Head of caudate nucleus (tissue), 42 donors: ENCODE measurements around the gene DOK5.
"Not testable (repeated sequence)": the region's sequence is repeated elsewhere in the genome, so short reads cannot be mapped to it uniquely, and the experiment has no call there.

Experiments used
- DNase-seq, 42 donors: peaks; one replicate each; pipeline versions ENCODE4 v3.0.0 to v3.0.0-alpha.2; 2020 to 2021; ENCODE audit warnings: mixed read lengths in 7 of 42
- intact Hi-C: fragments of 100-400 bp; cut with DNase I; formaldehyde crosslinking; loops from one replicate; pipeline ENCODE4 v1.15.0; 2022

The DOK5 gene

GRCh38 chr20:54468082-54468481 lies 7.3 kb upstream of the DOK5 start:
- intact Hi-C loops: no loop called here
- DNase-seq: peak in 2 of 42 donors; percentile 9 to 13

DNA sequence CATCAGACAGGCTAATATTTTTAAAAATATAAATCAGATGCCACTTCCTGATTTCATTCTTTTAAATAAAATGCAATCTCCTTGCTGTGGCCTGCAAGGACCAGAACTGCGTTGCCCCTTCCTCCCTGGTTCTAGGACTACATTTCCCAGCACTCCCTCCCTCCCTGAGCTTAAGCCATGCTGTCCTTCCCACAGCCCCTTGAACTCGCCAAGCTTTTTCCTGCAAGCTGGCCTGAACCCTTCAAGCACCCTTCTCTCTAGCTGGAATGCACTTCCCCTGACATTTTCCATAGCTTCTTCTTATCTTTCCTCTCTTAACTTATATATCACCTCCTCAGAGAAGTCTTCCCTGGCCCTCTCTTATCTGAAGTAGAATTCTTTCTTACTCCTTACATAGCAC lies 6.1 kb upstream of the DOK5 start:
- DNase-seq: no peak
- intact Hi-C loops: no loop called here

GRCh38 chr20:54469952-54470351 lies 5.4 kb upstream of the DOK5 start:
- intact Hi-C loops: no loop called here
- DNase-seq: no peak

- no peak for DNase-seq
- intact Hi-C loops: no loop called here
Measured at GRCh38 chr20:54470697-54471096, 4.7 kb upstream of the DOK5 start.

DNA sequence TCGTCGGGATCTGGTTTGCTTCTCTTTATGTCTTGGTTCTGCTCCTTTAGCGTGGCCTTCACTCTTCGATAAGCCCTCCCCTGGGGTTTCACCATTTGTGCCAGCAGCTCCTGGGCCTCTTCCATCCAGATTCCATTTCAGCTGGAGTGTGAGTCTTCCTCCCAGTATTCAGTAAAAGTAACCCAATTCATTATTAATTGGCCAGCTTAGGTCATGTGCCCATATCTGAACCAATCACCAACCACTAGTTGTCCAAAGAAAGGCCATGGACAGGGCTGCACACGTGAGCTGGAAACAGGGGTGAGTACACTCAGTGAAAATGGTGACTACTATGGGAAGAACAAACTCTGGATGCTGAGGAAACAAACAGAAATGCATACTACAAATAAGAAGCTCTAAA lies 2.8 kb upstream of the DOK5 start:
- no peak for DNase-seq
- intact Hi-C loops: no loop called here

DNA sequence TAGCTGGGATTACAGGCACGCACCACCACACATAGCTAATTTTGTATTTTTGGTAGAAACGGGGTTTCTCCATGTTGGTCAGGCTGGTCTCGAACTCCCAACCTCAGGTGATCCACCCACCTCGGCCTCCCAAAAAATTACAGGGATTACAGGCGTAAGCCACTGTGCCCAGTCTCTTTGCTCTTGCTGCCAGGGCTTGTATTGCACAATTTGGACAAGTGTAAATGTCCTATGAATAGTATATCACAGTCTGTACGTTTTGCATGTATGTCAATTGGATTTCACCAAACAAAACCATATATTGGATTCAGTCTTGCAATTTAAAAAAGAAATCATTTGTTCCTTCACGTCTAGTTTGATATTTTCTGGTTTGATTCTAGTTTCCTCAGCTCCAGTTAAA lies 2.1 kb upstream of the DOK5 start:
- no peak for DNase-seq
- intact Hi-C loops: no loop called here

GRCh38 chr20:54474046-54474445 lies 1.3 kb upstream of the DOK5 start:
- intact Hi-C loops: no loop called here
- DNase-seq: no peak

DNA sequence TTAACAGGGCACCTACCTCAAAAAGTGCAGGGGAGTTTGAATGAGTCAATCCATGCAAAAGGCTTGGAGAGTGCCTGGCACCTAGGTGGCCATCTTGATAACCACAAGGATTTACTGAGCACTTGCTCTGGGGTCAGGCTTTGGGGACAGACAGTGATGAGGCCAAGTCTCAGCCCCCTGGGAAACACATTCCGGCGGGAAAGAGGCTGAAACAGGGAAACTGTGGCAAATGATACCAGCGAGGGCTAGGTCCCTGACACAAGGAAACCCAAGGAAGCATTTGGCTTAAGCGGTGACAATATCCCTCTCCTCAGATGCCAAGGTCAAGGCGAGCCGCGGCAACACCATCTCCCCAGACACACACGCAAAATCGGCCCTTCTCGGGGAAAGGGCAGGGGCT lies 527 bp upstream of the DOK5 start:
- intact Hi-C loops: no loop called here

DNA sequence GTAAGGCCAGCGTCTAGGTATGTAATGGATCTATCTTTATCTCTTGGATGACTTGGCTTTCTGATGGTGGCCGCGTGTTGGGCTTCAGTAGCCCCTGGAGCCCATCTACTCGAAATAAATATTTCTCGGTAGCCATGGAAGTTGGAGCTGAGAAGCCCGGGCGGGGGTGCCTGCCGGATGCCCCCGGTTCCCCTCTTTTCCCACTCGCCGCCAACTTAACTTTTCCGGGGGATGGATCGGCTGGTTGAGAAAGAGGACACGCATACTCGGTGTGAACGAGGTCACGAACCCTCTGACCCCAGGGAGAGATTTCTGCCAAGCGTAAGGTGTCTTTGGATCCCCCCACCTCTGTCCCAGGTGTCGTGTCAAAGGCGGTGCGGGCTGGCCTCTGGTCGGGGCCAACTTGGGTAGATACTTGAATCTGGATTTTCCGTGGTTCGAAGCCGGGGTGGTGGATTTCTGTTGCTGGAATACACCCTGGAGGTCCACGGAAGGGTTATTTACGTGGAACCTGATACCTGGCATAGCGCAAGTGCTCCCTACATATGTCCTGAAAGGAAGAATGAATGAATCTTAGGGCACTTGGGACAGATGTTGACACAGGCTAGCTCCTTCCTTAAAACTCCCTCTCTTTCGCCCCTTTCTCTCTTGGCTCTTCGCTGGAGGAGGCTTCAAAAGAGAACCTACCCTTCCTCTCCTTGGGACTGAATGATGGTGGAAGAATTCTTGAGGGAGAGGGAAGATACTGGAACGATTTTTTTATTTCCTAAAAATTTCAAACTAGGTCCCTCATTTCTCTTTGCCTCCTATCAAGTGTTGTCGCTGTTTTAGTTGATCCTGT lies 996 bp downstream of the DOK5 start:
- DNase-seq: peak in 8 of 42 donors; percentile 1 to 43 (median 7)
- intact Hi-C loops: no loop called here

More for the DNA sequence above, 527 bp upstream of the DOK5 start:
- no peak for DNase-seq

GRCh38 chr20:54477191-54477955 lies 2.0 kb downstream of the DOK5 start:
- intact Hi-C loops: no loop called here

GRCh38 chr20:54479138-54479906 lies 3.9 kb downstream of the DOK5 start:
- intact Hi-C loops: no loop called here
- DNase-seq: peak in 3 of 42 donors; percentile 2 to 46 (median 20)

More at GRCh38 chr20:54477191-54477955, 2.0 kb downstream of the DOK5 start:
- DNase-seq: no peak

- intact Hi-C loops, DNase-seq: not testable (repeated sequence)
Measured at GRCh38 chr20:54479937-54480336, 4.5 kb downstream of the DOK5 start.

DNA sequence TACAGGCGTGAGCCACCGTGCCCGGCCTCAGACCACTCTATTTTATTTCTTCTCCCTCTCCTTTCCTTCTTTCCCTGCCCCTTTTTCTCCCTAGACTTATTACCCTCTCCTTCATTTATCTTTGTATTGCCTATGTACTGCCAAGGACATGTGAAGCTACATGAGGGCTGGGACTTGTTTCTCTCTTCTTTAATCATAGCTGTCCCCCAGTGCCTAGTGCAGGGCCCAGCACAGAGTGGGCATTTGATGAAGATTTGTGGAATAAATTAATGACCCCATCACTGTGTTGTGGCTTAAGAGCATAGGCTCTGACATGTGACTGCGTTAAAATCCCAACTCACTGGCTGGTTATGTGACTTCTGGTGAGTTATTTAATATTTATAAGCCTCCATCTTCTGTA lies 6.0 kb downstream of the DOK5 start:
- DNase-seq: no peak
- intact Hi-C loops: no loop called here

DNA sequence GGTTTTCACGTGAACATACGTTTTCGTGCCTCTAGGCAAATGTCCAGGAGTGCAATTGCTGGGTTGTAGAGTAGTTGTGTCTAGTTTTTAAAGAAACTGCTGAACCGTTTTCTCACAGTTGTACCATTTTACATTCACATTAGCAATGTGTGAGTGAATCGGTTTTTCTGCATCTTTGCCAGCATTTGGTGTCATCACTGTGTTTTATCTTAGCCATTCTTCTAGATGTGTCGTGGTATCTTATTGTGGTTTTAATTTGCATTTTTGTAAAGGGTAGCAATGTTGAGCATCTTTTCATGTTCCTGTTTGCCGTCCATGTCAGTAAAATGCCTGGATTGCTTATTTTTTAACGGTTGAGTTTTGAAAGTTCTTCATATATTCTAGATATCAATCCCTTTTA lies 10.2 kb downstream of the DOK5 start:
- intact Hi-C loops: no loop called here
- no peak for DNase-seq

GRCh38 chr20:54486585-54486984 lies 11.2 kb downstream of the DOK5 start:
- DNase-seq: no peak
- intact Hi-C loops: no loop called here

DNA sequence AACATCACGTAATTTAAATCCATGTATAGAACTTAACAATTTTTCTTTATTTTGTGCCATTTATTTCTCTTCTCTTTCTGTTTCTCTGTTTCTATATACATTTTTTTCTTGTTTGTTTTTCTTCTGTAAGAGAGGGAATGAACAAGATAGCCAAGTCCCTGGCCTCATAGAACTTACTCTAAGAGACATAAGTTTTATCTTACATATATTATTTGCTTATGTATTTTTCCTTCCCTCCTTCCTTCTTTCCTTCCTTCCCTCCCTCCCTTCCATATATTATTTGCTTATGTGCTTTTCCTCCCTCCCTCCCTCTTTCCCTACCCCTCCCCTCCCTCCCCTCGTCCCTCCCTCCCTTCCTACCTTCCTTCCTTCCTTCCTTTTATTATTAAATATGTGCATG lies 13.0 kb downstream of the DOK5 start:
- DNase-seq: no peak
- intact Hi-C loops: no loop called here

DNA sequence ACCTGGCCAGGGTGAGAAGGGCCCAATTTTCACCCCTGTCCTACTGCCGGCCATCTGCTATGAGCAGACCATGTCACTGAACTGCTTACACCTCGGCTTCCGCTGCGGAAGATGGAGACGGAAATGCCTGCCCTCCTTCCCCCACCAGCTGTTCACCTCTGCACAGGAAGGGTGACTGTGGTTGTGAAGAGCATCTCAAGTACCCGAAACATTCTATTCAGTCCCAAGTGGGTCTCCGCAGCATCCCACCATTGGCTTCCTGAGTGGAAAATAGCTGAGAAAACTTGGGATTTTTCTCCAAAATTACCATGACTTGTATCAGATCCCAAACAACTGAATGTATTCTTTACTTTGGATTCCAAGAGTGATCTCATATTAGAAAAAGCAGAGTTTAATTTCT lies 16.1 kb downstream of the DOK5 start:
- intact Hi-C loops: no loop called here
- DNase-seq: no peak

DNA sequence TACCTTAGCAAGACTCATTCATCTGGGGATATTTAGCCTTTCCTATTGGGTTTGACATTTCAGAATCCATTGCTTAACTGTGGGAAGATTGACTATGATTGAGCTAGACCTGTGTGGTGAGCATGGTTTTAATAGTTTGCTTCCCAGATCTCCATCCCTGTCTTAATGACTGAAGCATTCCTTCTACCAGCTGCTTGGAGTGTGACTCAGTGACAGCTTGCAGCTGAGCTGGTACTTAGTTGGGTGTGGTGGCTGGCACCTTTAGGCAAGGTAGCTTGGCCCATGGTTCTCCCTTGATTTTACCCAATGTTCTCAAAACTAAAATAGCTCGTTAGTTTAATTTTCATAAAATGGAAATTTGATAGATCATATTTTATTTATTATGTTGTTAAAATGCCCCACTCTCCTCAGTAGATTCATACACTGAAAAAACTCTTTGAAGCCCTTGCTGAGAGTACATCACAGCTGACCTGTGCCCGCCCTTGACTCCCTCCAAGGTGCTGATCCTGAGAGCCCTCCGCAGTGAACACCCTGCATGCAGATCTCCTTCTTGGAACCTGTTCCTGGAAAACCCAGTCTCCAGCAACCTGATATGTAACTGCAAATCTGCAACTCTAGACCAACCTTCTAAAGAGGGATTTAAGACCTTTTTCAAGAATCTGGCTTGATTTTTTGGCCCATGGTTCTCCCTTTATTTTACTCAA lies 19.1 kb downstream of the DOK5 start:
- DNase-seq: no peak
- intact Hi-C loops: no loop called here
